ENCODE results near the gene DLGAP1.

- TF ChIP-seq ESRRG (CRISPR knock-in tag; IDR thresholded peaks at IDR 0.05) (no peak), ZFP3 (CRISPR knock-in tag; IDR thresholded peaks at IDR 0.05) (no peak)
These were observed 779.7 kb downstream of the DLGAP1 start for GRCh38 chr18:3675446-3675845.

Data from SK-N-SH treated with all-trans-retinoic acid at 6 μM for 48 hours (cell line).